Liver (tissue), 3 donors: ENCODE data around the gene TMEM164.

Experiments
- ATF3 ChIP-seq: IDR thresholded peaks from 2 replicates; pipeline ENCODE4 v1.6.1; 2016; ENCODE audit warnings: antibody characterized with exemption
- CTCF ChIP-seq: fragments of 150-350 bp; IDR thresholded peaks from 2 replicates; pipeline ENCODE4 v1.5.1; 2017; ENCODE audit warnings: improper control_type of control experiment, low read depth, low read length; ENCODE audit not compliant: missing input control
- EGR1 ChIP-seq, 2 donors: IDR thresholded peaks; 2 replicates each; pipeline ENCODE4 v1.6.1; 2016 to 2018; ENCODE audit warnings: antibody characterized with exemption in 2 of 2, low read depth in 2 of 2
- GABPA ChIP-seq, 2 donors: IDR thresholded peaks in 1 of 2; conservative IDR thresholded peaks in 1 of 2; 2 replicates each; pipeline ENCODE4 v1.6.1; 2016; ENCODE audit warnings: antibody characterized with exemption in 2 of 2, mild to moderate bottlenecking in 1 of 2, moderate library complexity in 1 of 2
- JUND ChIP-seq, 2 donors: IDR thresholded peaks; 2 replicates each; pipeline ENCODE4 v1.6.1; 2016; ENCODE audit warnings: antibody characterized with exemption in 2 of 2
- MAX ChIP-seq: IDR thresholded peaks from 2 replicates; pipeline ENCODE4 v1.6.1; 2016; ENCODE audit warnings: antibody characterized with exemption
- RAD21 ChIP-seq, 2 donors: IDR thresholded peaks; 2 replicates each; pipeline ENCODE4 v1.6.1; 2016; ENCODE audit warnings: antibody characterized with exemption in 2 of 2, mild to moderate bottlenecking in 2 of 2
- REST ChIP-seq: IDR thresholded peaks from 2 replicates; pipeline ENCODE4 v1.6.1; 2016; ENCODE audit warnings: antibody characterized with exemption, mild to moderate bottlenecking
- RXRA ChIP-seq, 2 donors: IDR thresholded peaks; 2 replicates each; pipeline ENCODE4 v1.6.1; 2017 to 2018; ENCODE audit warnings: antibody characterized with exemption in 2 of 2, mild to moderate bottlenecking in 1 of 2
- SP1 ChIP-seq: IDR thresholded peaks from 2 replicates; pipeline ENCODE4 v1.6.1; 2018; ENCODE audit warnings: antibody characterized with exemption, mild to moderate bottlenecking
- TAF1 ChIP-seq: conservative IDR thresholded peaks from 2 replicates; pipeline ENCODE4 v1.6.1; 2016; ENCODE audit warnings: antibody characterized with exemption, mild to moderate bottlenecking
- YY1 ChIP-seq: IDR thresholded peaks from 2 replicates; pipeline ENCODE4 v1.6.1; 2016; ENCODE audit warnings: antibody characterized with exemption, mild to moderate bottlenecking
- donor health status: healthy.
- donor health status: healthy.

- TF ChIP-seq GABPA (IDR thresholded peaks at IDR 0.05 in 1 of 2, conservative IDR thresholded peaks at IDR 0.05 in 1 of 2) (no peak), CTCF (no peak), TAF1 (no peak), REST (no peak), ATF3 (no peak), RAD21 (IDR thresholded peaks at IDR 0.05) (no peak), YY1 (no peak), SP1 (no peak), JUND (IDR thresholded peaks at IDR 0.05) (no peak), EGR1 (IDR thresholded peaks at IDR 0.05; ENCODE audit: low read depth in 2 of 2) (no peak), MAX (no peak), RXRA (IDR thresholded peaks at IDR 0.05) (no peak)
These were observed 152.8 kb downstream of the TMEM164 start for GRCh38 chrX:110155759-110156158.
